Endothelial cell of umbilical vein (primary cell): ENCODE measurements around the gene RIBC2.

ENCODE experiments used
- EZH2 ChIP-seq: IDR thresholded peaks from 2 replicates; pipeline ENCODE4 v1.6.1; 2012; ENCODE audit warnings: borderline replicate concordance, low read depth, mild to moderate bottlenecking, moderate library complexity, low read length, inconsistent platforms; ENCODE audit not compliant: severe bottlenecking
- FOS ChIP-seq: IDR thresholded peaks from 2 replicates; pipeline ENCODE4 v1.6.1; 2011; ENCODE audit warnings: mild to moderate bottlenecking, low read length, moderate library complexity, borderline replicate concordance; ENCODE audit not compliant: insufficient read depth
- GATA2 ChIP-seq: IDR thresholded peaks from 2 replicates; pipeline ENCODE4 v1.7.0; 2011; ENCODE audit warnings: low read depth, mild to moderate bottlenecking, moderate library complexity, mixed read lengths, low read length; ENCODE audit not compliant: insufficient read length, insufficient read depth
- JUN ChIP-seq: IDR thresholded peaks from 2 replicates; pipeline ENCODE4 v1.6.1; 2011; ENCODE audit warnings: borderline replicate concordance, low read depth; ENCODE audit not compliant: insufficient read length, insufficient read depth
- MYC ChIP-seq: IDR thresholded peaks from one replicate; pipeline ENCODE4 v1.6.1; 2011; ENCODE audit warnings: mild to moderate bottlenecking, low read depth, low read length
- POLR2A ChIP-seq: IDR thresholded peaks from 2 replicates; pipeline ENCODE4 v1.6.1; 2012; ENCODE audit warnings: low read depth, mild to moderate bottlenecking, control low read depth, low read length
- POLR2AphosphoS5 ChIP-seq: IDR thresholded peaks from 2 replicates; pipeline ENCODE4 v1.6.1; 2012; ENCODE audit warnings: low read depth, mild to moderate bottlenecking, control low read depth, low read length, moderate library complexity; ENCODE audit not compliant: insufficient read depth
- TF ChIP-seq, protein P1 (sequence below), 2 donors: IDR thresholded peaks; 1 replicate in 1 of 2; 2 replicates in 1 of 2; pipeline ENCODE4 v1.5.1; 2011; ENCODE audit warnings: low read length in 2 of 2, mild to moderate bottlenecking in 2 of 2, moderate library complexity in 2 of 2, control low read depth in 1 of 2, inconsistent platforms in 1 of 2, low read depth in 1 of 2; ENCODE audit not compliant: insufficient read depth in 1 of 2; ENCODE audit errors: extremely low read depth in 1 of 2
- TF ChIP-seq, protein P2 (sequence below): IDR thresholded peaks from 2 replicates; pipeline ENCODE4 v1.6.1; 2011; ENCODE audit not compliant: insufficient read depth, insufficient read length

DNA sequence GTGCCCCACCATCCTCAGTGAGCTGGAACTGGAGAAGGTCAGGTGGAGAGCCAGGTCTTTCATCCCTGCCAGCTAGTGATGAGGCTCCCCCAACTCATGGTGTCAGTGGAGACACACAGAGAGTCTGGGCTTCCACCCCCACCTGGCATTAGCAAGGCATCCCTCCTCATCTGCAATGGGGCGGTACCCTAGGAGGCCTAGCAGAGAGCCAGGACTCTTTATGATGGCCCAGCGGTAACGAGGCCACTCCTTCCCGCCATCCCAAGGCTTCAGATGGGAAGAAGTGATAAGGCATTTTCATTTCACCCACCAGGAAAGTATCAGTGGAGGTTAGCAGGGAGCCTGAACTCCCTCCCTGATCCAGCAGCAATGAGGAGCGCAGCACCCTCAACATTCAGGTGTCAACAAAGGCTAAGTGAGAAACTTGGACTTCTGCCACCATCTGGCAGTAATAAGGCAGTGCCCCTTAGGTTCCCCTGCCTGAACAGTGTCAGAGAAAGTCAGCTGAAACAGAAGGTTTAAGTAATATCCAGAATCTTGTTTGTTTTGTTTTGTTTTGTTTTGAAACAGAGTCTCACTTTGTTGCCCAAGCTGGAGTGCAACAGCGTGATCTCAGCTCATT, 48.7 kb downstream of the RIBC2 start:
- TF ChIP-seq, protein P1, sequence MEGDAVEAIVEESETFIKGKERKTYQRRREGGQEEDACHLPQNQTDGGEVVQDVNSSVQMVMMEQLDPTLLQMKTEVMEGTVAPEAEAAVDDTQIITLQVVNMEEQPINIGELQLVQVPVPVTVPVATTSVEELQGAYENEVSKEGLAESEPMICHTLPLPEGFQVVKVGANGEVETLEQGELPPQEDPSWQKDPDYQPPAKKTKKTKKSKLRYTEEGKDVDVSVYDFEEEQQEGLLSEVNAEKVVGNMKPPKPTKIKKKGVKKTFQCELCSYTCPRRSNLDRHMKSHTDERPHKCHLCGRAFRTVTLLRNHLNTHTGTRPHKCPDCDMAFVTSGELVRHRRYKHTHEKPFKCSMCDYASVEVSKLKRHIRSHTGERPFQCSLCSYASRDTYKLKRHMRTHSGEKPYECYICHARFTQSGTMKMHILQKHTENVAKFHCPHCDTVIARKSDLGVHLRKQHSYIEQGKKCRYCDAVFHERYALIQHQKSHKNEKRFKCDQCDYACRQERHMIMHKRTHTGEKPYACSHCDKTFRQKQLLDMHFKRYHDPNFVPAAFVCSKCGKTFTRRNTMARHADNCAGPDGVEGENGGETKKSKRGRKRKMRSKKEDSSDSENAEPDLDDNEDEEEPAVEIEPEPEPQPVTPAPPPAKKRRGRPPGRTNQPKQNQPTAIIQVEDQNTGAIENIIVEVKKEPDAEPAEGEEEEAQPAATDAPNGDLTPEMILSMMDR (IDR thresholded peaks at IDR 0.05; ENCODE audit: extremely low read depth in 1 of 2, insufficient read depth in 1 of 2, low read depth in 1 of 2, low read length in 2 of 2): no peak
- no peak for TF ChIP-seq POLR2A
- no peak for TF ChIP-seq MYC
- TF ChIP-seq EZH2: no peak
- TF ChIP-seq GATA2: no peak
- TF ChIP-seq, protein P2, sequence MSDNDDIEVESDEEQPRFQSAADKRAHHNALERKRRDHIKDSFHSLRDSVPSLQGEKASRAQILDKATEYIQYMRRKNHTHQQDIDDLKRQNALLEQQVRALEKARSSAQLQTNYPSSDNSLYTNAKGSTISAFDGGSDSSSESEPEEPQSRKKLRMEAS: no peak
- no peak for TF ChIP-seq POLR2AphosphoS5
- no peak for TF ChIP-seq FOS
- no peak for TF ChIP-seq JUN
